Measurements from ENCODE around the gene FGD6.

DNA sequence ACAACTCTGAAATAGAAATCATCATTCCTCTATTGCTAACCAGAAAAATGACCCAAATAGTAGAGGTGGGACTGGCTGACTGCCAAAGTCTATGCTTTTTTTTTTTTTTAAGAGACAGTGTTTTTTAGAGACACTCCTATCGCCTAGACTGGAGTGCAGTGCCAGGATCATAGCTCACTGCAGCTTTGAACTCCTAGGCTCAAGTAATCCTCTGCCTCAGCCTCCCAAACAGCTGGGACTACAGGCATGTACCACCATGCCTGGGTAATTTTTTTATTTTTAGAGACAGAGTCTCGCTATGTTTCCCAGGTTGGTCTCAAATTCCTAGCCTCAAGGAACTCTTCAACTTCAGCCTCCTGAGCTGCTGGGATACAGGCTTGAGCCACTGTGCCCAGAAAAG is 163.1 kb downstream of the FGD6 start:
- TF ChIP-seq TAF1 (IDR thresholded peaks at IDR 0.05; ENCODE audit: borderline replicate concordance, low read depth, low read length) (no peak), POLR2AphosphoS5 (IDR thresholded peaks at IDR 0.05; ENCODE audit: low read depth, low read length) (no peak)
